Muscle of leg (tissue), 11 donors: ENCODE measurements around the gene MEF2C. TPM values are rescaled to one million over a fixed set of nuclear protein-coding genes. Genes with fewer than 3 reads are reported as not detected.
A peak's percentile ranks its signal among the peaks of the same experiment; 100 is the strongest.

Experiments
- DNase-seq: peaks from one replicate; pipeline ENCODE4 v3.0.0; 2013
- H3K27ac ChIP-seq: one replicate; pipeline ENCODE4 v1.5.1; 2013; ENCODE audit warnings: mild to moderate bottlenecking, low read length, control low read depth
- H3K27me3 ChIP-seq: one replicate; pipeline ENCODE4 v1.6.1; 2013; ENCODE audit warnings: low read length; ENCODE audit not compliant: control insufficient read depth, insufficient read depth
- H3K36me3 ChIP-seq: one replicate; pipeline ENCODE4 v1.6.1; 2013; ENCODE audit warnings: low read length; ENCODE audit not compliant: control insufficient read depth, insufficient read depth
- H3K4me1 ChIP-seq: one replicate; pipeline ENCODE4 v1.6.1; 2013; ENCODE audit warnings: low read length; ENCODE audit not compliant: control insufficient read depth, insufficient read depth
- H3K4me3 ChIP-seq: one replicate; pipeline ENCODE4 v1.5.1; 2013; ENCODE audit warnings: low read length, control low read depth
- H3K9me3 ChIP-seq: replicated peaks from 2 replicates; pipeline ENCODE4 v1.6.1; 2013; ENCODE audit warnings: low read depth, low read length; ENCODE audit not compliant: control insufficient read depth
- WGBS: methylation state at CpG from one replicate; pipeline ENCODE4 v1.1.5; 2013; ENCODE audit warnings: missing lambda C conversion rate; ENCODE audit not compliant: insufficient coverage; 5-methylcytosine and 5-hydroxymethylcytosine counted together
- polyA plus RNA-seq, 8 donors: library from polyadenylated mRNA; unstranded; fragments of 120-200 nt; gene quantifications; one replicate each; pipeline versions ENCODE4 v1.2.1 to v1.2.3, GENCODE V29; 2013; ENCODE audit warnings: inconsistent platforms in 1 of 8, low replicate concordance in 1 of 8; ENCODE audit not compliant: insufficient read length in 8 of 8, insufficient read depth in 1 of 8
- total RNA-seq: library from RNA; stranded (reverse); fragments of 120-200 nt; gene quantifications from one replicate; pipeline ENCODE4 v1.2.4, GENCODE V29; 2013

The MEF2C gene
- total and polyA plus RNA-seq, 9 donors = 440 to 987 (median 726) TPM

- no CpG with 5 or more reads among the region's 1 CpG for WGBS
Observed at GRCh38 chr5:88846434-88846833, 36.5 kb downstream of the MEF2C start.

GRCh38 chr5:88845081-88845697 is 37.8 kb downstream of the MEF2C start:
- Histone ChIP-seq H3K27ac (no peak overlapping the region), H3K4me1 (peaks cover 2% of the 10 kb centered on the region)

More at GRCh38 chr5:88846434-88846833, 36.5 kb downstream of the MEF2C start:
- H3K9me3 ChIP-seq = no peaks in the 10 kb centered on the region
- H3K36me3 ChIP-seq = no peaks in the 10 kb centered on the region
- no peak for DNase-seq
- no peak overlapping the region for H3K4me3 ChIP-seq
- H3K4me1 ChIP-seq = no peaks in the 10 kb centered on the region
- no peaks in the 10 kb centered on the region for H3K27me3 ChIP-seq
- H3K27ac ChIP-seq = no peak overlapping the region

GRCh38 chr5:88842784-88843183 is 40.2 kb downstream of the MEF2C start:
- no CpG with 5 or more reads among the region's 4 CpGs for WGBS
- no peak overlapping the region for H3K27ac ChIP-seq
- no peaks in the 10 kb centered on the region for H3K27me3 ChIP-seq
- H3K9me3 ChIP-seq = no peaks in the 10 kb centered on the region
- peaks cover 2% of the 10 kb centered on the region for H3K4me1 ChIP-seq
- H3K36me3 ChIP-seq = no peaks in the 10 kb centered on the region
- DNase-seq = no peak
- no peak overlapping the region for H3K4me3 ChIP-seq

More at GRCh38 chr5:88845081-88845697, 37.8 kb downstream of the MEF2C start:
- no CpG with 5 or more reads among the region's 8 CpGs for WGBS
- H3K27me3 ChIP-seq = no peaks in the 10 kb centered on the region
- H3K4me3 ChIP-seq = no peak overlapping the region
- no peaks in the 10 kb centered on the region for H3K9me3 ChIP-seq
- H3K36me3 ChIP-seq = no peaks in the 10 kb centered on the region
- DNase-seq = no peak

- no peaks in the 10 kb centered on the region for H3K27me3 ChIP-seq
- no peaks in the 10 kb centered on the region for H3K36me3 ChIP-seq
- DNase-seq = no peak
- no peak overlapping the region for H3K4me3 ChIP-seq
- no peaks in the 10 kb centered on the region for H3K9me3 ChIP-seq
- WGBS = 71% methylated on average over 2 of the region's 4 CpGs
- H3K27ac ChIP-seq = no peak overlapping the region
- H3K4me1 ChIP-seq = peaks cover 4% of the 10 kb centered on the region
Observed at GRCh38 chr5:88841212-88841611, 41.8 kb downstream of the MEF2C start.

GRCh38 chr5:88840495-88840894 is 42.5 kb downstream of the MEF2C start:
- peaks cover 4% of the 10 kb centered on the region for H3K4me1 ChIP-seq
- DNase-seq = no peak
- H3K9me3 ChIP-seq = no peaks in the 10 kb centered on the region
- no peaks in the 10 kb centered on the region for H3K36me3 ChIP-seq
- no peak overlapping the region for H3K4me3 ChIP-seq
- H3K27ac ChIP-seq = no peak overlapping the region
- no peaks in the 10 kb centered on the region for H3K27me3 ChIP-seq

GRCh38 chr5:88839238-88839637 is 43.7 kb downstream of the MEF2C start:
- peaks cover 4% of the 10 kb centered on the region for H3K4me1 ChIP-seq
- H3K4me3 ChIP-seq = no peak overlapping the region
- no peaks in the 10 kb centered on the region for H3K27me3 ChIP-seq
- 100% methylated on average over 1 of the region's 4 CpGs for WGBS
- H3K27ac ChIP-seq = no peak overlapping the region
- H3K9me3 ChIP-seq = no peaks in the 10 kb centered on the region
- no peaks in the 10 kb centered on the region for H3K36me3 ChIP-seq
- DNase-seq = no peak

- H3K4me1 ChIP-seq = peaks cover 7% of the 10 kb centered on the region
Observed at GRCh38 chr5:88838500-88838899, 44.5 kb downstream of the MEF2C start.

GRCh38 chr5:88837817-88838216 is 45.2 kb downstream of the MEF2C start:
- Histone ChIP-seq H3K4me1 (peaks cover 7% of the 10 kb centered on the region), H3K27ac (no peak overlapping the region)
- DNase-seq = no peak

More at GRCh38 chr5:88838500-88838899, 44.5 kb downstream of the MEF2C start:
- Histone ChIP-seq H3K4me3 (no peak overlapping the region), H3K36me3 (no peaks in the 10 kb centered on the region), H3K27me3 (no peaks in the 10 kb centered on the region), H3K9me3 (no peaks in the 10 kb centered on the region), H3K27ac (no peak overlapping the region)
- DNase-seq = no peak
- no CpG with 5 or more reads among the region's 1 CpG for WGBS

GRCh38 chr5:88837222-88837621 is 45.8 kb downstream of the MEF2C start:
- Histone ChIP-seq H3K36me3 (no peaks in the 10 kb centered on the region), H3K4me1 (peaks cover 7% of the 10 kb centered on the region), H3K27ac (no peak overlapping the region), H3K9me3 (no peaks in the 10 kb centered on the region), H3K27me3 (no peaks in the 10 kb centered on the region), H3K4me3 (no peak overlapping the region)
- WGBS = 100% methylated on average over 2 of the region's 4 CpGs
- DNase-seq = no peak

More at GRCh38 chr5:88837817-88838216, 45.2 kb downstream of the MEF2C start:
- Histone ChIP-seq H3K36me3 (no peaks in the 10 kb centered on the region), H3K27me3 (no peaks in the 10 kb centered on the region), H3K4me3 (no peak overlapping the region), H3K9me3 (no peaks in the 10 kb centered on the region)
- WGBS = no CpG with 5 or more reads among the region's 1 CpG

- Histone ChIP-seq H3K27ac (peak overlapping the region; percentile 63), H3K4me3 (no peak overlapping the region), H3K4me1 (peaks cover 7% of the 10 kb centered on the region), H3K36me3 (no peaks in the 10 kb centered on the region), H3K9me3 (no peaks in the 10 kb centered on the region), H3K27me3 (no peaks in the 10 kb centered on the region)
- DNase-seq = peak; percentile 43
- 53% methylated on average over 3 of the region's 5 CpGs for whole genome bisulfite sequencing
Observed at GRCh38 chr5:88836195-88836838, 46.7 kb downstream of the MEF2C start.
